Measurements from ENCODE around the gene MYO18B.
"Not testable (repeated sequence)": the region's sequence is repeated elsewhere in the genome, so short reads cannot be mapped to it uniquely, and the experiment has no call there.

MYO18B gene

DNA sequence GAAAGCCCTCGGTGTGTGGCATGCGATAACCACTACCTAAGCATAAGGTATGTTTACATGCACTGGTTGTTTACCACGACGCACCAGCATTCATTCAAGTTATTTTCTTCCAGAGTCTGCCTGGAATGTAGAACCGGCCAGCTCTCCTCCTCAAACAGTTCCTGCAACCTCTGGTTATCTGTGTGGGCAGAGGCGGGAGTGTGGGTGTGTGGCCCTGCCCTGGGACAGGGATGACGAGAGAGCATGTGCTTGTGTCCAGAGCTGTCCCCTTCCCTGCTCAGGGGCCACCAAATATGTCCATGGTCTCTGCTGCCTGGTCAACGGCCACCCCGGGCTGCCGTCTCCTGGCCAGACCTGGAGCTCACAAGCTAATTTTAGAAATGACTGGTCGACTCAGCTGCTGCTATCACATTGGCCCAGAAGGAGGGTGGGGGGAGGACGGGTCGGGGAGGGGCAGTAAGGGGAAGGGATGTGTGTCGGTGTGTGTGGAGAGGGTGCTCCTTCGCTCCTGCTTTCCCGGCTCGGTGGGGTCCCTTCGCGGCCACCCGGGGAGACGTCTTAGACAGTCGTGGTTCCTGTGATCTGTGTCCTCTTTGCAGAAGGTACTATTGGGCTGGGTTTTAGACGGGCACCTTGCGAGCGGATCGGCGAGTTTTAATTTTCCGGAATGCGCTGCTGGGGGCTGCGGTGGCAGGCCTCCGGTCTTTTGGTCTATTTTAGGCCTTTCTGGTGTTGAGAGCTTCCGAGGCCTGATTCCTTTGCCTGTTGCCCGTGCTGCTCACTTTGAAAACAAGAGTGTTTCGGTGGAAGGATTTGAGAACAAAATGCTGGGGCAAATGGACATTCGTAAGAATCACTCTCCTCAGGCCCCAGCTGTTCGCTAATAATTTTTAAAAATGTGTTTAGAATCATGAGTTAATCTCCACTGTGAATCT lies at the start of gene MYO18B:
Gene MYO18B, plus strand, starts transcription at position 497 of the 935 bp plus-strand sequence. CDS start 18,905 bp downstream, outside the sequence.
- no peak for DNase-seq

GRCh38 chr22:25692397-25693267 lies 49.4 kb upstream of the MYO18B start:
- no peak for DNase-seq

- no peak for DNase-seq
Measured at GRCh38 chr22:25693268-25693565, 48.8 kb upstream of the MYO18B start.

DNA sequence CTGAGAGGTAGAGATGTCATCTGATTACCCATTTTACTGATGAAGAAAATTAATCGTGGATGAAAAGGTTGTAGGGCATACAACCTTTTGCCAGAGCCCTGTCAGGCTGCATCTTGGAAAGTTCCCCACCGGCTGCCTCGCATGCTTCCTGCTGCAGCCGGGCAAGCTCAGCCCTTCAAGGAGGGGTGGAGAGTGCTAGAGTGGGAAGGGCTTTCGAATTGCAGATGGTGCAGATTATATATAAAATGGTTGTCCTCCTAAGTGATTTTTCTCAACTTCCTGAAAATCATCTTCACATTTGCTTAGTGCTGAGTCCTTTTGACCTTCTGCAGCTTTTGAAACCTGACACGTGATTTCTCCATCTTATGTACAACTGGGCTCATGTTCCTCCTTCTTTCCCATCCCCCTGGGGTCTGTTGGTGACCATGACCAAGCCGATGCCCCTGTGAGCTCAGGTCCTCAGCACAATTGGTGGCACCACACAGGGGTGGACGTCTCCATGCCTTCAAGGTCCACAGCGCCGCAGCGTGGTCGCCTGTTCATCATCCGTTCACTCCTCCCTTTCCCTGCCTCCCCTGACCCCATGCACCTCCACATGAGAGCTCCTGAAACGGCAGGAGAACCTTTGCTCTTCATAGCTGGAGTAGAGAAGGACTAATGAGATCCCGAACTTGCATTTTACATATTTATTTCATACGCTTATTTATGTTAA lies 47.6 kb upstream of the MYO18B start:
- DNase-seq = no peak

DNA sequence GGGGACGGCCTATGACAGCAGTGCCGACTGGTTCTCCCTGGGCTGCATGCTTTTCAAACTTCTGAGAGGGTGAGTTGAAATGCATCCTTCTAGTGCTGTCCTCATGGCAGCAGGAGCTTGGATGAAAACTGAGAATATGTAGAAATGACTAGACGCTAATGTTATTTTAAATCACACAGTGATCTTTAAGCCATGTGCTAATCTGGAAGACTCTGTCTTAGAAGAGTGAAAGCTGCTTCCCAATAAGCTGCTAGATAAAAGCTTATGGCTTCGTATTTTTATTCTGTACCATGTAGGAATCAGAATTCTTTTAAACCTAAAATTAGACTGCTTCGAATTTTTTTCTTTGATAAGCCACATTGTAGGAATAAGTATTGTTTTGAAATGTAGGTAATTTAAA lies 46.8 kb upstream of the MYO18B start:
- no peak for DNase-seq

DNA sequence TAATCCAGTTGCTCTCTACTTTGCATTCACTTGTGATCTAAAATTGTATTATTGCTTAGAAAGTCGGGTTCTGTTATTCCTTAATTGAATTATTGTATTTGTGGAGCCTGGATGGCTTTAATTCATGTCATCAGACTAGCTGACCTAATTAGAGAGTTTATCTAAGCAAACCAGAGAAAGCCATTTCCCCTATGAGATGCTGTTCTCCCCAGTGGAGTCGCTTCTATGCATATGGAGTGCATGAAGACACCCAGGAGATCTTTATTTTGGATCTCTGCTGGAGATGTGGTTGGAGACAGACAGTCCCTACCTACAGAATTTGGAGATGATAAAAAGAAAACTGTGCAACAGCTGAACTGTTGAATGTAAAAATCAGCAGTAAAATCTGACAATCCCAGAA lies 45.2 kb upstream of the MYO18B start:
- no peak for DNase-seq

DNA sequence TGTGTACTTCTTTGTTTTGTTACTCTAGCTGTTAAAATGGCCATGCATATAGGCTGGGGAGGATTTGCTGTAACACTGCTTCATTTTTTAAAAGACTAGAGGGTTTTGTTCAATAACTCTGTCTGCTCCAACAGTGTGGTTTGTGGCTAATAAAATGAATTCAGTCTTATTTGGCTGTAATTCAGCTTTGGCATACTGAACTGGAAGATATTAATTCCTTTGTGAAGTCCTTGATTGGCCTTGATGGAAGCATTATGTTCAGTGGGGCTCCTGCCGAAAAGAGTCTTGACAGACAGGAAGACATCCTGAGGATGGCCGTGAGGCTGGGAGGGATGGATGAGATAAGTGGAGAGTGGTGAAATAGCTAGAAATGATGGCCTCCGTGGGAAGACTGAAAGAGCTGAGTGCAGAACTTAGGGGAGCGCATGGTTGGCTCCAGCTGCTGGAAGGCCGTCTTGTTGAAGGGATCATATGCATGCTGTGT lies 44.8 kb upstream of the MYO18B start:
- DNase-seq = no peak

- no peak for DNase-seq
Measured at GRCh38 chr22:25697978-25698377, 44.0 kb upstream of the MYO18B start.

DNA sequence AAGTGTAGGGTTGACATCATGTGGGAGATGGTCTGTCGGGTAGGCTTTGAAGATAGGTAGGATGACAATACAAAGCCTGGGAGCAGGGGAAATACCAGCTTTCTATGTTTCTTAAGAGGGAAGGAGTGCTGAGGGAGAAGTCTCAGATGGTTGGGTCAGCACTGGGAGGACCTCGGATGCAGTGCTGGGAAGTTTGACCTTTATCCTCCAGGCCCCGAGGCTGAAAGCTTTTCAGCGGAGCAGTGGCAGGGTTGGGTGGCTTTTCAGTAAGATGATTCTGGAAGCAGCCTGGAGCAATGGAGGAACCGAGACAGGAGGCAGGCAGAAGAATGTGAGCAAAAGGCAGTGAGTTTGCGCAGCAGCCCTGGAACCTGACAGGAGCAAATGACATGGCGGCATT lies 43.5 kb upstream of the MYO18B start:
- DNase-seq = no peak

DNA sequence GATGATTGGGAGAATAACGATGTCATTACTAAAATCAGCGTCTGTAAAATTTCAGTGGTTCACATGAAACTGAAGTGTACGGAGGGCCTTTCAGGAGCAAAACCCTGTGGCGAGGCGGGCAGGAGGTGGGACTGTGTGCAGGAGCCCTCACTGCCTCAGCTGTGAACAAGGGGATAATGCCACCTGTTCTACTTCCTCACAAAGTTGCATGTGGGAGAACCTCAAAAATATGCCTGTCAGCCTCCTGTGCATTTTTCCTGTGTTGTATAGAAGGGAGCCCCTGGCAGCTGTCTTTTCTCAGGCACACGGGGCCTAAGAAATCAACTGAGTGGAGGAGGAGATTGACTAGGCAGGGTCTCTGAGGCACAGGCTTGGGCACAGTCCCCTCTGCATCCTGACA lies 43.0 kb upstream of the MYO18B start:
- no peak for DNase-seq

- no peak for DNase-seq
Measured at GRCh38 chr22:25701056-25701780, 40.8 kb upstream of the MYO18B start.

DNA sequence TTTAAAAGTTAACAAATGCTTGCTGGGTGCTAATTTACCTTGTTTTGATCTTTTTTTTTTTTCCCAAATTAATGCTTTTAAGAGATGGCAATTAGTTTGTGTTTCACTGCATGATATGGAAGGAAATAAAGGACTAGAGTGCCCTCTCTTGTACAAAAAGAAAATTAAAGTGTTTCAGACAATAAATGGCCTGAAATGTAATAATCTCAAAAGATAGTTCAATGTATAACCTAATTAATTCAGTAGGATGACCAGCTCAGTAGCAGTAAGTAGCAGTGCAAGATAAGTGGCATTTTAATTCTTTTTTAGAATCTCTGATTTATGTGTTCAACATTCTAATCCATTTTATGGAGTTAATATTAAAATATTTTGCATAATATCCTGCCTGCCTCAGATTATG lies 39.9 kb upstream of the MYO18B start:
- no peak for DNase-seq

GRCh38 chr22:25702571-25703167 lies 39.3 kb upstream of the MYO18B start:
- no peak for DNase-seq

DNA sequence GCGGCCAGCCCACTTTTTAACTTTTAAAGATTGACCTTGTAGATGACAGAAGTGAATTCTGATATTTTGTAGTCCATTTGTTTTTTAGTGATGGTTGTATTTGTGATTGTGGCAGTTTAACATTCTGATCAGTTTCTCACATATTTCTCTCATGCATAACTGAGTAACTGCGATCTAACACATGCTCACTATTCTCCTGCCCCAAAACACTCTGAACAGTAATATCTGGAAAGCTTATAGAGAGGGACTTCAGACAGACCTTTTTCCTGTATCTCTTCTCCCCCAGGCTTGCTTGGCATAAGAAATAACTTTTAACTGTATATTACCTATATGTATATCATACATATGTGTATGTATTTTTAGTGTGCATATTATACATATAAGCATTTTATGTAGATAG lies 37.3 kb upstream of the MYO18B start:
- no peak for DNase-seq

- no peak for DNase-seq
Measured at GRCh38 chr22:25706197-25706596, 35.8 kb upstream of the MYO18B start.

DNA sequence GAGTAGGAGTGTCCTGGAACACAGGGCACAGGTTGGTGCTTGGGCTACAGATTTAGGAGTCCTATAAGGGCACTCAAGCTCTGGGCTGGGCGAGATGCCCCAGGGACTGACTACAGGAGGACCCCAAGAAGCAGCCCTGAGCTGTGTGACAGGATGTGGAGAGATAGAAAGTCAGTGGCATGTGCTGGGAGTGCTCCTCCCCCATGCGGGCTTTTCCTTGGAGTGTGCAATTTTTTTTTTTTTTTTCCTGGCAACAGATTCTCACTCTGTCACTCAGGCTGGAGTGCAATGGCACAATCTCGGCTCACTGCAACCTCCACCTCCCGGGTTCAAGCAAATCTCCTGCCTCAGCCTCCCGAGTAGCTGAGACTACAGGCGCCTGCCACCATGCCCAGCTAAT lies 33.6 kb upstream of the MYO18B start:
- DNase-seq = not testable (repeated sequence)

DNA sequence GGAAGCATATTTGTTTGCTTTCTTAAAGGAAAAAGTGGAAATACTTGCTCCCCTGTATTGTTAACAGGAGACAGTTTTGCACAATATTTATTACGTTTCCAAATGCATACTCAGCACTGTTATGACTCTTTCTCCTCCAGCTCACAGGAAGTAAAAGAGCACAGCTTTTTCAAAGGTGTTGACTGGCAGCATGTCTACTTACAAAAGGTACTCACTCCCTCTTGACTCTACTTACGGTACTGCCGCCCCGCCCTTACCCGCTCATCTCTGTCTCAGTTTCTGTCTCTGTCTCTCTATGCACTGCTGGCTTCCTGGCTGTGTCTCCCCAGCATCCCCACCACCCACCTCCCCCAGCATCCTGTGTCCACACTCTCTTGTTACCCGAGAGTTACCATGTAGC lies 32.2 kb upstream of the MYO18B start:
- no peak for DNase-seq

- DNase-seq = no peak
Measured at GRCh38 chr22:25710501-25710900, 31.5 kb upstream of the MYO18B start.

DNA sequence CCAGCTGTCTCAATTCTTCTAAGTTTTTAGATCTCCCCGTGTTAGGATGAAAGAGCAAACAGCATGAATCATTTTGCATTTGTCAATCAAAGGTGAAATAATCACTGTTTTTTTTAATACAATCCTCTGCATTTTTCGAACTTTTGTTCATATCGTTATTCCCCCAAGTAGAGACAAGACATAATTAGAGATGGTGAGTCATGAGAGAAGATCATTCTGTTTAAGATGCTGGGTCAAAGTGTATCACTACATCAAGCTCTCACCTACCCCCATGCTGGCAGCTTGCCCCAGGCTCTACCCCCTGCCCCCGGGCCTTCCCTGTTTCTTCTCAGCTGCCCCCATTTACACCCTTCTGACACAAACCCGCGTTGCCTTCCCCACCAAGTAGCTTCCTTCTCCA lies 30.5 kb upstream of the MYO18B start:
- DNase-seq = no peak

- DNase-seq = no peak
Measured at GRCh38 chr22:25712661-25713400, 29.2 kb upstream of the MYO18B start.

- DNase-seq = no peak
Measured at GRCh38 chr22:25714070-25714469, 27.9 kb upstream of the MYO18B start.

Measured in CD4-positive, alpha-beta T cell treated with Interferon gamma for 1 hour (primary cell).